SU-DHL-6 (cell line): Measurements from ENCODE around the gene FAIM.
"Not testable (repeated sequence)": the region's sequence is repeated elsewhere in the genome, so short reads cannot be mapped to it uniquely, and the experiment has no call there.

Source experiments
- H2AFZ ChIP-seq: fragments of 200-600 bp; sonication (generic); 2 replicates; pipeline ENCODE4 v1.6.1; 2014; ENCODE audit warnings: low read depth, mild to moderate bottlenecking, moderate library complexity, mixed read lengths, antibody characterized with exemption, low read length; ENCODE audit not compliant: severe bottlenecking
- H3F3A ChIP-seq: fragments of 200-600 bp; shearing (Covaris generic); 2 replicates; pipeline ENCODE4 v1.6.0; 2016; ENCODE audit warnings: antibody characterized with exemption, mild to moderate bottlenecking; ENCODE audit not compliant: insufficient read depth
- H3K27ac ChIP-seq: fragments of 200-600 bp; sonication (generic); 2 replicates; pipeline ENCODE4 v1.5.1; 2016; ENCODE audit warnings: low read depth, mild to moderate bottlenecking, low read length, moderate library complexity, mixed read lengths
- H3K27me3 ChIP-seq: fragments of 200-600 bp; sonication (generic), shearing (Covaris generic); 2 replicates; pipeline ENCODE4 v1.6.0; 2014; ENCODE audit warnings: mild to moderate bottlenecking, low read length
- H3K36me3 ChIP-seq: fragments of 200-600 bp; sonication (generic); 2 replicates; pipeline ENCODE4 v1.6.1; 2014; ENCODE audit warnings: mild to moderate bottlenecking, low read length, mixed read lengths
- H3K4me2 ChIP-seq: fragments of 300-600, 200-600 bp; shearing (Covaris generic), sonication (generic); 2 replicates; pipeline ENCODE4 v1.6.0; 2014; ENCODE audit warnings: low read length, low read depth, mild to moderate bottlenecking; ENCODE audit not compliant: poor library complexity, severe bottlenecking
- H3K4me3 ChIP-seq: fragments of 200-600 bp; sonication (generic); 2 replicates; pipeline ENCODE4 v1.5.1; 2014; ENCODE audit warnings: antibody characterized with exemption, low read length, mild to moderate bottlenecking, mixed read lengths; ENCODE audit not compliant: insufficient read depth, poor library complexity, severe bottlenecking
- H3K79me2 ChIP-seq: fragments of 200-600 bp; sonication (generic); 2 replicates; pipeline ENCODE4 v1.6.1; 2014; ENCODE audit warnings: mild to moderate bottlenecking, low read length, moderate library complexity; ENCODE audit not compliant: insufficient read depth
- H3K9ac ChIP-seq: fragments of 200-600 bp; sonication (generic); 2 replicates; pipeline ENCODE4 v1.7.0; 2014; ENCODE audit warnings: mild to moderate bottlenecking, low read length
- H3K9me2 ChIP-seq: fragments of 200-600 bp; sonication (generic); replicated peaks from 2 replicates; pipeline ENCODE4 v1.6.1; 2014; ENCODE audit warnings: low read length; ENCODE audit not compliant: insufficient read depth
- H3K9me3 ChIP-seq: fragments of 200-600 bp; sonication (generic); 2 replicates; pipeline ENCODE4 v1.6.1; 2014; ENCODE audit warnings: low read length, mixed read lengths; ENCODE audit not compliant: insufficient read depth
- H4K20me1 ChIP-seq: fragments of 200-600 bp; sonication (generic); 2 replicates; pipeline ENCODE4 v1.6.1; 2014; ENCODE audit warnings: low read depth, mild to moderate bottlenecking, antibody characterized with exemption, low read length, moderate library complexity, mixed read lengths
- EZH2phosphoT487 ChIP-seq: fragments of 200-600 bp; sonication (generic), shearing (Covaris generic); conservative IDR thresholded peaks from 2 replicates; pipeline ENCODE4 v1.6.1; 2018; ENCODE audit warnings: mild to moderate bottlenecking, antibody characterized with exemption, low read length, moderate library complexity, mixed read lengths
- TF ChIP-seq, protein P1 (sequence below): fragments of 200-600 bp; sonication (generic); IDR thresholded peaks from one replicate; pipeline ENCODE4 v1.5.1; 2017; ENCODE audit warnings: antibody characterized with exemption, mild to moderate bottlenecking, low read length, moderate library complexity; ENCODE audit not compliant: insufficient read depth, poor library complexity, severe bottlenecking

The FAIM gene

DNA sequence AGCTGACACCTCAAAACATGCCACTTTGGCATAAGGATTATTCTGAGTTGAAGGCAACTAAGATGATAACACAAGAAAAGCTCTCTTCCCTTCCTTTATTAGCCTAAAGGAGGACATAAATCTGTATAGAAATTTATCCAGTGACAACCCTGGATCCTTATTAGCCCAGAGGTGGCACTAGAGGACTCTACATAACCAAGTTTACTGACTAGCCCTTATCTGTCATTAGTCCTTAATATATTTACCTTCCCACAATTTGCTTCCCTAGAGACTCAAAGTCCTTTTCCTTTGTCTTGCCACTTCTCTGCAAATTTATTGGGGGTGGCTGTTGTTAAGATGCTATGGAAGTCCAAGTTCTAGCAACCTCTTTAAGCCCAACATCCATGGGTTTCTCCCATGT, 41.2 kb upstream of the FAIM start:
- no peaks in the 10 kb centered on the region for H4K20me1 ChIP-seq
- H3K79me2 ChIP-seq, result no peaks in the 10 kb centered on the region
- no peak overlapping the region for H3K4me2 ChIP-seq
- H3K9me2 ChIP-seq, result no peaks in the 10 kb centered on the region
- no peak for TF ChIP-seq EZH2phosphoT487
- TF ChIP-seq, protein P1, sequence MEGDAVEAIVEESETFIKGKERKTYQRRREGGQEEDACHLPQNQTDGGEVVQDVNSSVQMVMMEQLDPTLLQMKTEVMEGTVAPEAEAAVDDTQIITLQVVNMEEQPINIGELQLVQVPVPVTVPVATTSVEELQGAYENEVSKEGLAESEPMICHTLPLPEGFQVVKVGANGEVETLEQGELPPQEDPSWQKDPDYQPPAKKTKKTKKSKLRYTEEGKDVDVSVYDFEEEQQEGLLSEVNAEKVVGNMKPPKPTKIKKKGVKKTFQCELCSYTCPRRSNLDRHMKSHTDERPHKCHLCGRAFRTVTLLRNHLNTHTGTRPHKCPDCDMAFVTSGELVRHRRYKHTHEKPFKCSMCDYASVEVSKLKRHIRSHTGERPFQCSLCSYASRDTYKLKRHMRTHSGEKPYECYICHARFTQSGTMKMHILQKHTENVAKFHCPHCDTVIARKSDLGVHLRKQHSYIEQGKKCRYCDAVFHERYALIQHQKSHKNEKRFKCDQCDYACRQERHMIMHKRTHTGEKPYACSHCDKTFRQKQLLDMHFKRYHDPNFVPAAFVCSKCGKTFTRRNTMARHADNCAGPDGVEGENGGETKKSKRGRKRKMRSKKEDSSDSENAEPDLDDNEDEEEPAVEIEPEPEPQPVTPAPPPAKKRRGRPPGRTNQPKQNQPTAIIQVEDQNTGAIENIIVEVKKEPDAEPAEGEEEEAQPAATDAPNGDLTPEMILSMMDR, result no peak
- H3K36me3 ChIP-seq, result no peaks in the 10 kb centered on the region
- no peak overlapping the region for H2AFZ ChIP-seq
- H3K27ac ChIP-seq, result no peak overlapping the region
- H3K9ac ChIP-seq, result no peak overlapping the region
- no peak overlapping the region for H3K4me3 ChIP-seq
- no peaks in the 10 kb centered on the region for H3F3A ChIP-seq
- no peaks in the 10 kb centered on the region for H3K9me3 ChIP-seq
- no peaks in the 10 kb centered on the region for H3K27me3 ChIP-seq

DNA sequence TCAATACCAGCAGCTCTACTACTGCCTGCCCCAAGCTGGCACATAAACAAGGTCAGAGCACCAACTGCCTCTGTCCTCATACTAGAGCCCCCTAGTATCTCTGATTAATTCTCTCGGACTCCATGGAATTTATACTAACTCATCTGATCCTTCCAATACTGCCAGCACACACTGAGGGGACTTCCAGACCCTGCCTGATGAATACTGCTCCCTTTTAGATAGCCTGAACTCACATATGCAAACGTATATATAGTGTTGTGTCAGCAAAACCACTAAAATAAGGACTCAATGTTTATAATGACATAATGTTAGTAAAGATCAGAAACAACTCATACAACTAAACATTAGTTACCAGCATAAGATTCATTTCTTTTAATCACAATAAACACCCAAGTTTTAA, 39.5 kb upstream of the FAIM start:
- Histone ChIP-seq H3K9me3 (no peaks in the 10 kb centered on the region), H3K4me2 (no peak overlapping the region), H3K36me3 (no peaks in the 10 kb centered on the region), H3K27ac (no peak overlapping the region), H3K4me3 (no peak overlapping the region), H3K9ac (no peak overlapping the region), H4K20me1 (no peaks in the 10 kb centered on the region), H3F3A (no peaks in the 10 kb centered on the region), H2AFZ (no peak overlapping the region), H3K79me2 (no peaks in the 10 kb centered on the region), H3K9me2 (no peaks in the 10 kb centered on the region), H3K27me3 (no peaks in the 10 kb centered on the region)
- TF ChIP-seq, protein P1, result no peak
- no peak for TF ChIP-seq EZH2phosphoT487

DNA sequence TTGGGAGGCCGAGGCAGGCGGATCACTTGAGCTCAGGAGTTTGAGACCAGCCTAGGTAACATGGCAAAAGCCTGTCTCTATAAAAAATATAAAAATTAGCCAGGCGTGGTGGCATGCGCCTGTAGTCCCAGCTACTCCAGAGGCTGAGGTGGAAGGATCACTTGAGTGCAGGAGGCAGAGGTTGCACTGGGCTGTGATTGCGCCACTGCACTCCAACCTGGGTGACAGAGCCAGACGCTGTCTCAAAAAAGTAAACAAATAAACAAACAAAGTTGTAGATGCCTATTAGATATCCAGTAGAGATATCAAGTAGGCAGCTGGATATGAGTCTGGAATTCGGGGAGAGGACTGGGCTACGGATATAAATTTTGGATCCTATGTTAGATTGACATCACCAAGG, 38.9 kb upstream of the FAIM start:
- H3K79me2 ChIP-seq, H3K27me3 ChIP-seq, H3K4me2 ChIP-seq, H2AFZ ChIP-seq, H3K36me3 ChIP-seq, H3F3A ChIP-seq, H3K9me3 ChIP-seq, H3K9ac ChIP-seq, H4K20me1 ChIP-seq, H3K9me2 ChIP-seq, H3K4me3 ChIP-seq, H3K27ac ChIP-seq: not testable (repeated sequence)

DNA sequence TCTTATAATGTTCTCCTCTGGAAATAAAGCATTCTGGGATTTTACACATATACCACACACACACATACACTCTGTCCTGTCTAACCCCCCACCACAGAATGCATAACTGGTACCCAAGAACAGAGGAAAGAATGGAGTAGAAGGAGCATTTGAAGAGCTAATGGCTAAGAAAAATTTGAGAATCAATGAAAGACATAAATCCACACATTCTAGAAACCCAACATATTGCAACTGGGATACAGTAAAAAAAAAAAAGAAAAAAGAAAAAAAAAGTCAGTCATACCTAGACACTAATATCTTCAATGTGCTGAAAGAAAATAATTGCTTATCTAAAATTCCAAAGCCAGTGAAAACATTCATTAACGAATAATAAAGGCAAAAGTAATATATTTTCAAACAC, 35.4 kb upstream of the FAIM start:
- Histone ChIP-seq H3K9me2 (no peaks in the 10 kb centered on the region), H3K4me2 (no peak overlapping the region), H3K27ac (no peak overlapping the region), H3K27me3 (no peaks in the 10 kb centered on the region), H3K4me3 (no peak overlapping the region), H3K9ac (no peak overlapping the region), H3K79me2 (no peaks in the 10 kb centered on the region), H3K36me3 (no peaks in the 10 kb centered on the region), H3K9me3 (no peaks in the 10 kb centered on the region), H2AFZ (no peak overlapping the region), H3F3A (no peaks in the 10 kb centered on the region), H4K20me1 (no peaks in the 10 kb centered on the region)
- TF ChIP-seq EZH2phosphoT487, result no peak
- TF ChIP-seq, protein P1, result no peak
